Cardiac muscle cell (in vitro differentiated cells and primary cell): Measurements from ENCODE around the gene CD70. TPM values are rescaled to one million over a fixed set of nuclear protein-coding genes. Genes with fewer than 3 reads are reported as not detected.
"Not testable (repeated sequence)": the region's sequence is repeated elsewhere in the genome, so short reads cannot be mapped to it uniquely, and the experiment has no call there.

Source experiments
- DNase-seq, 2 donors: peaks; one replicate each; pipeline versions ENCODE4 v3.0.0 to v3.0.0-alpha.2; 2010 to 2017; ENCODE audit warnings: low read depth in 1 of 2, low spot score in 1 of 2
- H3K27ac ChIP-seq: fragments of 200-600 bp; sonication (generic); 2 replicates; pipeline ENCODE4 v1.5.1; 2016
- H3K27me3 ChIP-seq: fragments of 200-600 bp; sonication (generic); 2 replicates; pipeline ENCODE4 v1.6.0; 2016; ENCODE audit warnings: control low read depth
- H3K36me3 ChIP-seq: fragments of 200-600 bp; sonication (generic); 2 replicates; pipeline ENCODE4 v1.5.1; 2016; ENCODE audit warnings: control low read depth
- H3K4me1 ChIP-seq: fragments of 200-600 bp; sonication (generic); 2 replicates; pipeline ENCODE4 v1.8.1; 2017; ENCODE audit warnings: low read depth, mild to moderate bottlenecking, mixed run types
- H3K4me3 ChIP-seq: fragments of 200-600 bp; sonication (generic); 2 replicates; pipeline ENCODE4 v1.5.1; 2016; ENCODE audit warnings: mild to moderate bottlenecking
- H3K9me3 ChIP-seq: fragments of 200-600 bp; sonication (generic); 2 replicates; pipeline ENCODE4 v1.5.1; 2017; ENCODE audit warnings: low read depth, mild to moderate bottlenecking, control low read depth
- CTCF ChIP-seq: IDR thresholded peaks from 2 replicates; pipeline ENCODE4 v1.5.1; 2012; ENCODE audit warnings: low read depth, mild to moderate bottlenecking, low read length
- polyA plus RNA-seq: library from polyadenylated mRNA; unstranded; fragments of >200 nt; fragmentation: Nextera tagmentation; extraction: Ambion mirVana; gene quantifications from 2 replicates; pipeline ENCODE4 v1.2.1, GENCODE V29; 2016
- total RNA-seq: library from RNA; depleted of rRNA; stranded (reverse); fragments of >200 nt; gene quantifications from 2 replicates; pipeline ENCODE4 v1.2.3, GENCODE V29; 2016

Gene CD70
- total and polyA plus RNA-seq, 2 experiments from 2014 or later = not detected

GRCh38 chr19:6599866-6600454 is 9.0 kb upstream of the CD70 start:
- no peak for TF ChIP-seq CTCF
- H3K36me3 ChIP-seq = no peaks in the 10 kb centered on the region
- H3K9me3 ChIP-seq = no peaks in the 10 kb centered on the region
- H3K27ac ChIP-seq = no peak overlapping the region
- H3K4me3 ChIP-seq = no peak overlapping the region
- no peak for DNase-seq
- no peaks in the 10 kb centered on the region for H3K4me1 ChIP-seq
- H3K27me3 ChIP-seq = no peaks in the 10 kb centered on the region

GRCh38 chr19:6598254-6598892 is 7.4 kb upstream of the CD70 start:
- not testable (repeated sequence) for H3K36me3 ChIP-seq, H3K4me1 ChIP-seq, H3K27me3 ChIP-seq, H3K4me3 ChIP-seq, DNase-seq, H3K9me3 ChIP-seq, H3K27ac ChIP-seq

GRCh38 chr19:6597471-6598253 is 6.7 kb upstream of the CD70 start:
- not testable (repeated sequence) for H3K27ac ChIP-seq, DNase-seq, H3K9me3 ChIP-seq, H3K27me3 ChIP-seq, H3K4me3 ChIP-seq, H3K4me1 ChIP-seq, H3K36me3 ChIP-seq

GRCh38 chr19:6596621-6597020 is 5.7 kb upstream of the CD70 start:
- no peaks in the 10 kb centered on the region for H3K4me1 ChIP-seq
- no peak for DNase-seq
- no peak for TF ChIP-seq CTCF
- no peaks in the 10 kb centered on the region for H3K9me3 ChIP-seq
- H3K4me3 ChIP-seq = no peak overlapping the region
- peaks cover 18% of the 10 kb centered on the region for H3K27me3 ChIP-seq
- H3K36me3 ChIP-seq = no peaks in the 10 kb centered on the region
- no peak overlapping the region for H3K27ac ChIP-seq

GRCh38 chr19:6593651-6594416 is 2.9 kb upstream of the CD70 start:
- TF ChIP-seq CTCF = no peak
- Histone ChIP-seq H3K27ac (no peak overlapping the region), H3K4me3 (no peak overlapping the region), H3K36me3 (no peaks in the 10 kb centered on the region), H3K27me3 (peaks cover 46% of the 10 kb centered on the region), H3K9me3 (no peaks in the 10 kb centered on the region), H3K4me1 (peaks cover 6% of the 10 kb centered on the region)
- no peak for DNase-seq

- H3K27me3 ChIP-seq = peaks cover 81% of the 10 kb centered on the region
- peaks cover 6% of the 10 kb centered on the region for H3K4me1 ChIP-seq
- DNase-seq = no peak
- peak overlapping the region; percentile 14 for H3K4me3 ChIP-seq
- no peak for TF ChIP-seq CTCF
- H3K27ac ChIP-seq = no peak overlapping the region
- no peaks in the 10 kb centered on the region for H3K9me3 ChIP-seq
- no peaks in the 10 kb centered on the region for H3K36me3 ChIP-seq
Observed at GRCh38 chr19:6590258-6590826, 608 bp downstream of the CD70 start.
